Neural cell (in vitro differentiated cells): Measurements from ENCODE around the gene SAC3D1. TPM values are rescaled to one million over a fixed set of nuclear protein-coding genes. Genes with fewer than 3 reads are reported as not detected.

Experiments
- H2AFZ ChIP-seq: fragments of 200-600, 300-800 bp; sonication (generic), shearing (Covaris generic); 2 replicates; pipeline ENCODE4 v1.6.0; 2014; ENCODE audit warnings: low read depth, mild to moderate bottlenecking, antibody characterized with exemption, low read length, moderate library complexity
- H3F3A ChIP-seq: fragments of 200-600 bp; shearing (Covaris generic); 2 replicates; pipeline ENCODE4 v1.6.1; 2016; ENCODE audit warnings: mild to moderate bottlenecking, moderate library complexity, mixed read lengths, antibody characterized with exemption, low read length; ENCODE audit not compliant: insufficient read depth, poor library complexity, severe bottlenecking
- H3K27ac ChIP-seq: fragments of 200-600, 300-800 bp; sonication (generic), shearing (Covaris generic); 2 replicates; pipeline ENCODE4 v1.5.1; 2014; ENCODE audit warnings: mild to moderate bottlenecking, low read length, moderate library complexity
- H3K27me3 ChIP-seq: fragments of 300-800, 200-600 bp; sonication (generic), shearing (Covaris generic); 2 replicates; pipeline ENCODE4 v1.6.0; 2014; ENCODE audit warnings: mild to moderate bottlenecking, low read depth, low read length, moderate library complexity; ENCODE audit not compliant: insufficient read depth
- H3K36me3 ChIP-seq: fragments of 300-800, 200-600 bp; sonication (generic), shearing (Covaris generic); 2 replicates; pipeline ENCODE4 v1.5.1; 2014; ENCODE audit warnings: mild to moderate bottlenecking, antibody characterized with exemption, low read length, moderate library complexity; ENCODE audit not compliant: insufficient read depth
- H3K4me2 ChIP-seq: fragments of 300-800, 200-600 bp; sonication (generic), shearing (Covaris generic); 2 replicates; pipeline ENCODE4 v1.6.0; 2014; ENCODE audit warnings: mild to moderate bottlenecking, low read length
- H3K4me3 ChIP-seq: fragments of 300-800, 200-600 bp; sonication (generic), shearing (Covaris generic); 2 replicates; pipeline ENCODE4 v1.5.1; 2014; ENCODE audit warnings: mild to moderate bottlenecking, low read length, moderate library complexity
- H3K79me2 ChIP-seq: fragments of 200-600 bp; shearing (Covaris generic); replicated peaks from 2 replicates; pipeline ENCODE4 v1.6.0; 2014; ENCODE audit warnings: mild to moderate bottlenecking, low read length, moderate library complexity; ENCODE audit not compliant: insufficient read depth
- H3K9ac ChIP-seq: fragments of 300-800, 200-600 bp; sonication (generic), shearing (Covaris generic); 2 replicates; pipeline ENCODE4 v1.6.1; 2016; ENCODE audit warnings: mild to moderate bottlenecking, low read length, mixed read lengths
- H3K9me2 ChIP-seq: fragments of 200-600 bp; shearing (Covaris generic); 2 replicates; pipeline ENCODE4 v1.6.1; 2016; ENCODE audit warnings: mild to moderate bottlenecking, low read length, mixed read lengths; ENCODE audit not compliant: insufficient read depth
- H3K9me3 ChIP-seq: fragments of 200-600, 300-800 bp; sonication (generic), shearing (Covaris generic); 2 replicates; pipeline ENCODE4 v1.6.1; 2016; ENCODE audit warnings: mild to moderate bottlenecking, mixed run types, low read length, moderate library complexity, mixed read lengths
- H4K20me1 ChIP-seq: fragments of 200-600 bp; shearing (Covaris generic); 2 replicates; pipeline ENCODE4 v1.6.1; 2016; ENCODE audit warnings: mild to moderate bottlenecking, mixed run types; ENCODE audit not compliant: insufficient read depth
- EP300 ChIP-seq: fragments of 450-650 bp; conservative IDR thresholded peaks from 2 replicates; pipeline ENCODE4 v1.6.1; 2014; ENCODE audit warnings: antibody characterized with exemption, mild to moderate bottlenecking, moderate library complexity; ENCODE audit not compliant: poor library complexity, severe bottlenecking
- EZH2 ChIP-seq: fragments of 200-600, 300-800 bp; shearing (Covaris generic), sonication (generic); IDR thresholded peaks from 2 replicates; pipeline ENCODE4 v1.6.1; 2014; ENCODE audit warnings: antibody characterized with exemption, low read length, borderline replicate concordance, mild to moderate bottlenecking; ENCODE audit not compliant: insufficient read depth, poor library complexity, severe bottlenecking
- MXI1 ChIP-seq: fragments of 450-650 bp; conservative IDR thresholded peaks from 2 replicates; pipeline ENCODE4 v1.6.1; 2014; ENCODE audit warnings: antibody characterized with exemption, mild to moderate bottlenecking; ENCODE audit not compliant: poor library complexity, severe bottlenecking
- POLR2AphosphoS5 ChIP-seq: IDR thresholded peaks from 2 replicates; pipeline ENCODE4 v1.6.1; 2012
- RAD21 ChIP-seq: fragments of 450-650 bp; conservative IDR thresholded peaks from 2 replicates; pipeline ENCODE4 v1.6.1; 2014; ENCODE audit warnings: antibody characterized with exemption, mild to moderate bottlenecking, moderate library complexity
- SMC3 ChIP-seq: fragments of 450-650 bp; conservative IDR thresholded peaks from 2 replicates; pipeline ENCODE4 v1.6.1; 2014; ENCODE audit warnings: antibody characterized with exemption, mild to moderate bottlenecking, moderate library complexity; ENCODE audit not compliant: poor library complexity
- TAF1 ChIP-seq: IDR thresholded peaks from 2 replicates; pipeline ENCODE4 v1.6.1; 2012; ENCODE audit warnings: low read depth
- polyA plus RNA-seq: library from polyadenylated mRNA; depleted of rRNA; stranded (reverse); fragments of >200 nt; gene quantifications from 2 replicates; pipeline ENCODE4 v1.2.3, GENCODE V29; 2014
- TF ChIP-seq, protein P1 (sequence below): IDR thresholded peaks from 2 replicates; pipeline ENCODE4 v1.6.1; 2012; ENCODE audit warnings: borderline replicate concordance
- TF ChIP-seq, protein P2 (sequence below): fragments of 450-650 bp; IDR thresholded peaks from 2 replicates; pipeline ENCODE4 v1.5.1; 2014; ENCODE audit warnings: antibody characterized with exemption, mild to moderate bottlenecking, moderate library complexity; ENCODE audit not compliant: poor library complexity, severe bottlenecking

SAC3D1 gene
- polyA plus RNA-seq, 1 donor from 2014 or later = 23.5 TPM

- Histone ChIP-seq H3K4me2 (no peak overlapping the region), H3F3A (no peaks in the 10 kb centered on the region), H4K20me1 (no peaks in the 10 kb centered on the region), H3K9me2 (no peaks in the 10 kb centered on the region), H3K9ac (no peak overlapping the region), H3K9me3 (no peaks in the 10 kb centered on the region), H3K79me2 (no peaks in the 10 kb centered on the region), H2AFZ (no peak overlapping the region), H3K27me3 (no peaks in the 10 kb centered on the region), H3K4me3 (no peak overlapping the region), H3K27ac (no peak overlapping the region), H3K36me3 (no peaks in the 10 kb centered on the region)
- TF ChIP-seq, protein P1, sequence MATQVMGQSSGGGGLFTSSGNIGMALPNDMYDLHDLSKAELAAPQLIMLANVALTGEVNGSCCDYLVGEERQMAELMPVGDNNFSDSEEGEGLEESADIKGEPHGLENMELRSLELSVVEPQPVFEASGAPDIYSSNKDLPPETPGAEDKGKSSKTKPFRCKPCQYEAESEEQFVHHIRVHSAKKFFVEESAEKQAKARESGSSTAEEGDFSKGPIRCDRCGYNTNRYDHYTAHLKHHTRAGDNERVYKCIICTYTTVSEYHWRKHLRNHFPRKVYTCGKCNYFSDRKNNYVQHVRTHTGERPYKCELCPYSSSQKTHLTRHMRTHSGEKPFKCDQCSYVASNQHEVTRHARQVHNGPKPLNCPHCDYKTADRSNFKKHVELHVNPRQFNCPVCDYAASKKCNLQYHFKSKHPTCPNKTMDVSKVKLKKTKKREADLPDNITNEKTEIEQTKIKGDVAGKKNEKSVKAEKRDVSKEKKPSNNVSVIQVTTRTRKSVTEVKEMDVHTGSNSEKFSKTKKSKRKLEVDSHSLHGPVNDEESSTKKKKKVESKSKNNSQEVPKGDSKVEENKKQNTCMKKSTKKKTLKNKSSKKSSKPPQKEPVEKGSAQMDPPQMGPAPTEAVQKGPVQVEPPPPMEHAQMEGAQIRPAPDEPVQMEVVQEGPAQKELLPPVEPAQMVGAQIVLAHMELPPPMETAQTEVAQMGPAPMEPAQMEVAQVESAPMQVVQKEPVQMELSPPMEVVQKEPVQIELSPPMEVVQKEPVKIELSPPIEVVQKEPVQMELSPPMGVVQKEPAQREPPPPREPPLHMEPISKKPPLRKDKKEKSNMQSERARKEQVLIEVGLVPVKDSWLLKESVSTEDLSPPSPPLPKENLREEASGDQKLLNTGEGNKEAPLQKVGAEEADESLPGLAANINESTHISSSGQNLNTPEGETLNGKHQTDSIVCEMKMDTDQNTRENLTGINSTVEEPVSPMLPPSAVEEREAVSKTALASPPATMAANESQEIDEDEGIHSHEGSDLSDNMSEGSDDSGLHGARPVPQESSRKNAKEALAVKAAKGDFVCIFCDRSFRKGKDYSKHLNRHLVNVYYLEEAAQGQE = no peak
- TF ChIP-seq SMC3 (no peak), EP300 (no peak), MXI1 (no peak), TAF1 (no peak)
Observed at GRCh38 chr11:65077451-65077850, 36.4 kb downstream of the SAC3D1 start.

DNA sequence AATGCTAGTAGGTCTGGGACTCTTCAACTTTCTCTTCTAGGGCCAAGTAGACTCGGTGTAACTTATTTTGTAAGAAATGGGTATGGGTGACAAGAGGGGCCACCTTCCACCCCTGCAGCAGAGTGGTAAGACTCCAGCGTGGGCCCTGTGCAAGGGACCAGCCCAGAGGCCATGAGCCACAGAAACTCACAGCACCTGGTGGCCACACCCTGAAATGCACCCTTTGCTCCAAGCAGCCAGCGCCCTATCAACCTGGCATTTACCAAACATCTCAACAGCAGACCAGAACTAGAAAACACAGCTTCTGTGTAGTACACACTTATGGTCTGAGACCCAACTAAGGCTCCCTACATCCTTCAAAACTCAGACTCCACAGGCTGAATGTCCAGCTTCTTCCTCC lies 37.1 kb downstream of the SAC3D1 start:
- Histone ChIP-seq H3K36me3 (no peaks in the 10 kb centered on the region), H3F3A (no peaks in the 10 kb centered on the region), H4K20me1 (no peaks in the 10 kb centered on the region), H3K4me3 (no peak overlapping the region), H2AFZ (no peak overlapping the region), H3K79me2 (peaks cover 6% of the 10 kb centered on the region), H3K27me3 (no peaks in the 10 kb centered on the region), H3K9me2 (no peaks in the 10 kb centered on the region), H3K4me2 (no peak overlapping the region), H3K27ac (no peak overlapping the region), H3K9me3 (no peaks in the 10 kb centered on the region), H3K9ac (no peak overlapping the region)
- TF ChIP-seq, protein P1 = no peak
- TF ChIP-seq, protein P2, sequence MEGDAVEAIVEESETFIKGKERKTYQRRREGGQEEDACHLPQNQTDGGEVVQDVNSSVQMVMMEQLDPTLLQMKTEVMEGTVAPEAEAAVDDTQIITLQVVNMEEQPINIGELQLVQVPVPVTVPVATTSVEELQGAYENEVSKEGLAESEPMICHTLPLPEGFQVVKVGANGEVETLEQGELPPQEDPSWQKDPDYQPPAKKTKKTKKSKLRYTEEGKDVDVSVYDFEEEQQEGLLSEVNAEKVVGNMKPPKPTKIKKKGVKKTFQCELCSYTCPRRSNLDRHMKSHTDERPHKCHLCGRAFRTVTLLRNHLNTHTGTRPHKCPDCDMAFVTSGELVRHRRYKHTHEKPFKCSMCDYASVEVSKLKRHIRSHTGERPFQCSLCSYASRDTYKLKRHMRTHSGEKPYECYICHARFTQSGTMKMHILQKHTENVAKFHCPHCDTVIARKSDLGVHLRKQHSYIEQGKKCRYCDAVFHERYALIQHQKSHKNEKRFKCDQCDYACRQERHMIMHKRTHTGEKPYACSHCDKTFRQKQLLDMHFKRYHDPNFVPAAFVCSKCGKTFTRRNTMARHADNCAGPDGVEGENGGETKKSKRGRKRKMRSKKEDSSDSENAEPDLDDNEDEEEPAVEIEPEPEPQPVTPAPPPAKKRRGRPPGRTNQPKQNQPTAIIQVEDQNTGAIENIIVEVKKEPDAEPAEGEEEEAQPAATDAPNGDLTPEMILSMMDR = peak; percentile 36
- TF ChIP-seq EP300 (no peak), MXI1 (no peak), SMC3 (peak; percentile 34), TAF1 (no peak), POLR2AphosphoS5 (no peak), RAD21 (no peak), EZH2 (no peak)
